ENCODE measurements around the gene HCFC2.
A peak's percentile ranks its signal among the peaks of the same experiment; 100 is the strongest.

HCFC2 gene

GRCh38 chr12:104055686-104056388 lies 8.5 kb upstream of the HCFC2 start:
- peaks cover 45% of the 10 kb centered on the region for H3K27me3 ChIP-seq (ENCODE audit: control insufficient read depth, low read length)
- no peaks in the 10 kb centered on the region for H3K9me3 ChIP-seq (ENCODE audit: control insufficient read depth, insufficient read depth, low read length)
- H4K20me1 ChIP-seq (ENCODE audit: control insufficient read depth, insufficient read depth, low read depth, low read length), result no peaks in the 10 kb centered on the region
- no peaks in the 10 kb centered on the region for H3K36me3 ChIP-seq (ENCODE audit: control insufficient read depth, low read length)
- no peaks in the 10 kb centered on the region for H3K79me2 ChIP-seq (ENCODE audit: control insufficient read depth, low read length)
- H3K27ac ChIP-seq (ENCODE audit: low read depth, low read length), result no peak overlapping the region
- no peak overlapping the region for H3K4me3 ChIP-seq (ENCODE audit: low read length)
- TF ChIP-seq, protein P1, sequence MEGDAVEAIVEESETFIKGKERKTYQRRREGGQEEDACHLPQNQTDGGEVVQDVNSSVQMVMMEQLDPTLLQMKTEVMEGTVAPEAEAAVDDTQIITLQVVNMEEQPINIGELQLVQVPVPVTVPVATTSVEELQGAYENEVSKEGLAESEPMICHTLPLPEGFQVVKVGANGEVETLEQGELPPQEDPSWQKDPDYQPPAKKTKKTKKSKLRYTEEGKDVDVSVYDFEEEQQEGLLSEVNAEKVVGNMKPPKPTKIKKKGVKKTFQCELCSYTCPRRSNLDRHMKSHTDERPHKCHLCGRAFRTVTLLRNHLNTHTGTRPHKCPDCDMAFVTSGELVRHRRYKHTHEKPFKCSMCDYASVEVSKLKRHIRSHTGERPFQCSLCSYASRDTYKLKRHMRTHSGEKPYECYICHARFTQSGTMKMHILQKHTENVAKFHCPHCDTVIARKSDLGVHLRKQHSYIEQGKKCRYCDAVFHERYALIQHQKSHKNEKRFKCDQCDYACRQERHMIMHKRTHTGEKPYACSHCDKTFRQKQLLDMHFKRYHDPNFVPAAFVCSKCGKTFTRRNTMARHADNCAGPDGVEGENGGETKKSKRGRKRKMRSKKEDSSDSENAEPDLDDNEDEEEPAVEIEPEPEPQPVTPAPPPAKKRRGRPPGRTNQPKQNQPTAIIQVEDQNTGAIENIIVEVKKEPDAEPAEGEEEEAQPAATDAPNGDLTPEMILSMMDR (IDR thresholded peaks at IDR 0.05; ENCODE audit: low read depth, low read length, poor library complexity, severe bottlenecking), result no peak
- TF ChIP-seq EZH2phosphoT487 (IDR thresholded peaks at IDR 0.05; ENCODE audit: borderline replicate concordance, low read length), result no peak
- no peaks in the 10 kb centered on the region for H3K9me2 ChIP-seq (replicated peaks; ENCODE audit: control insufficient read depth, low read length)
- H3K4me1 ChIP-seq (ENCODE audit: control insufficient read depth, low read length), result no peaks in the 10 kb centered on the region
- no peaks in the 10 kb centered on the region for H3F3A ChIP-seq (ENCODE audit: control insufficient read depth, insufficient read depth)
- no peak overlapping the region for H3K4me2 ChIP-seq (ENCODE audit: low read length)

- no peak overlapping the region for H3K27ac ChIP-seq (ENCODE audit: low read depth, low read length)
- no peak overlapping the region for H3K4me2 ChIP-seq (ENCODE audit: low read length)
- TF ChIP-seq, protein P1 (IDR thresholded peaks at IDR 0.05; ENCODE audit: low read depth, low read length, poor library complexity, severe bottlenecking), result no peak
- no peak for TF ChIP-seq EZH2phosphoT487 (IDR thresholded peaks at IDR 0.05; ENCODE audit: borderline replicate concordance, low read length)
- H3K9me3 ChIP-seq (ENCODE audit: control insufficient read depth, insufficient read depth, low read length), result no peaks in the 10 kb centered on the region
- H3K27me3 ChIP-seq (ENCODE audit: control insufficient read depth, low read length), result peaks cover 49% of the 10 kb centered on the region
- no peak overlapping the region for H3K4me3 ChIP-seq (ENCODE audit: low read length)
- H3K9me2 ChIP-seq (replicated peaks; ENCODE audit: control insufficient read depth, low read length), result no peaks in the 10 kb centered on the region
- H3F3A ChIP-seq (ENCODE audit: control insufficient read depth, insufficient read depth), result no peaks in the 10 kb centered on the region
- H3K79me2 ChIP-seq (ENCODE audit: control insufficient read depth, low read length), result no peaks in the 10 kb centered on the region
- no peaks in the 10 kb centered on the region for H4K20me1 ChIP-seq (ENCODE audit: control insufficient read depth, insufficient read depth, low read depth, low read length)
- H3K4me1 ChIP-seq (ENCODE audit: control insufficient read depth, low read length), result no peaks in the 10 kb centered on the region
- no peaks in the 10 kb centered on the region for H3K36me3 ChIP-seq (ENCODE audit: control insufficient read depth, low read length)
Observed at GRCh38 chr12:104056419-104056972, 7.8 kb upstream of the HCFC2 start.

DNA sequence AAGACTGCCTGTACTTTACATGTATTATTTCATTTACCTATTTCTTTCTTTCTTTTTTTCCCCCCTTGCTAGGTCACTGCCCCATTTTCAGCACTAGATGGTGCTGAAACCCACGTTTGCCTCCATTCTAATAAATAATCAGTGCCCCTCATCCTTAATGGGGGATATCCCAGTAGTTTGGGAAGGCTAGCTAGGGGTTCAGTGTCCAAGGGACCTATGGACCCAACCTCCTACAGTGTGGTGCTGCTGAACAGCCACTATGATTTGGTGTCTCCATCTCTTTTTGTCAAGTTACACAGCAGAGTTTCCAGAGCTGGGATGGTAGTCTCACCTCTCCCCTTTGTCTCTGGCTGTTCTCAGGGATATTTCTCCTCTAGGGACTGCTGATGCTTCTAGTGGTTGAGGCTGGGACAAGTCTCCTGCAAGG lies 6.5 kb upstream of the HCFC2 start:
- TF ChIP-seq, protein P1 (IDR thresholded peaks at IDR 0.05; ENCODE audit: low read depth, low read length, poor library complexity, severe bottlenecking), result peak; percentile 80
- TF ChIP-seq EZH2phosphoT487 (IDR thresholded peaks at IDR 0.05; ENCODE audit: borderline replicate concordance, low read length), result no peak
- no peak overlapping the region for H3K4me3 ChIP-seq (ENCODE audit: low read length)
- H4K20me1 ChIP-seq (ENCODE audit: control insufficient read depth, insufficient read depth, low read depth, low read length), result no peaks in the 10 kb centered on the region
- H3F3A ChIP-seq (ENCODE audit: control insufficient read depth, insufficient read depth), result no peaks in the 10 kb centered on the region
- peaks cover 46% of the 10 kb centered on the region for H3K27me3 ChIP-seq (ENCODE audit: control insufficient read depth, low read length)
- no peaks in the 10 kb centered on the region for H3K4me1 ChIP-seq (ENCODE audit: control insufficient read depth, low read length)
- H3K79me2 ChIP-seq (ENCODE audit: control insufficient read depth, low read length), result no peaks in the 10 kb centered on the region
- no peaks in the 10 kb centered on the region for H3K36me3 ChIP-seq (ENCODE audit: control insufficient read depth, low read length)
- H3K27ac ChIP-seq (ENCODE audit: low read depth, low read length), result no peak overlapping the region
- H3K4me2 ChIP-seq (ENCODE audit: low read length), result no peak overlapping the region
- H3K9me2 ChIP-seq (replicated peaks; ENCODE audit: control insufficient read depth, low read length), result no peaks in the 10 kb centered on the region
- H3K9me3 ChIP-seq (ENCODE audit: control insufficient read depth, insufficient read depth, low read length), result no peaks in the 10 kb centered on the region

All from DOHH2 (cell line).